Middle frontal gyrus (tissue), 1 donor: ENCODE measurements around the gene CLIC4.
"Not testable (repeated sequence)": the region's sequence is repeated elsewhere in the genome, so short reads cannot be mapped to it uniquely, and the experiment has no call there.

Experiments
- DNase-seq: peaks from one replicate; pipeline ENCODE4 v3.0.0-alpha.2; 2015; ENCODE audit warnings: low spot score; ENCODE audit errors: extremely low spot score

CLIC4 gene

DNA sequence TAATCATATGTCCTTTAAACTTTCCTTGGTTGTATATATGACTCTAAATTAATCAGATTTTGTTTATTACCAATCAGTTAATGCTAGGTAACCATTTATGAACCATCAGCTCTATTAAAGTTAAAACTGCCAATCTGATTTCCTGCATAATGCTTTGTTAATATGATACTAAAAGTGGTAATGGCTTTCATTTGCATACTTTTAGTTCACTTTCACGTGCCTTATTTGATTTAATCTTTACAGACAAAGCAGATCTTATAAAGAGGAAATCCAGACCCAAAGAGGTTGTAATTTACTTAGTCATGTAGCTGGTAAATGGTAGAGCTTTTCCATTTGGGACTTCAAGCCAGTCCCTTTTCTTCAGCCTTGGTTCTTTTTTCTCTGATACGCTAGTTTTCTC is 61.3 kb downstream of the CLIC4 start:
- no peak for DNase-seq

DNA sequence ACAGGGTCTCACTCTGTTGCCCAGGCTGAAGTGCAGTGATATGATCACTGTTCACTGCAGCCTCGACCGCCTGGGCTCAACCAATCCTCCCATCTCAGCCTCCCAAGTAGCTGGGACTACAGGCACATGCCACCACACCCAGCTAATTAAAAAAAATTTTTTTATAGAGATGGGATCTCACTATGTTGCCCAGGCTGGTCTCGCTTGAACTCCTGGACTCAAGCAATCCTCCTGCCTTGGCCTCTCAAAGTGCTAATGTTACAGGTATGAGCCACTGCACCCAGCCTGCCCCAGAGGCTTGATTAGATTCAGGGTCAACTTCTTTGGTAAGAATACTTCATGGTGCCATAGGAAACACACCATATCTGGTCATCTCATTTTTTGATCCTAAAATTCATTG is 66.2 kb downstream of the CLIC4 start:
- not testable (repeated sequence) for DNase-seq

- not testable (repeated sequence) for DNase-seq
Observed at GRCh38 chr1:24820221-24820620, 75.0 kb downstream of the CLIC4 start.

DNA sequence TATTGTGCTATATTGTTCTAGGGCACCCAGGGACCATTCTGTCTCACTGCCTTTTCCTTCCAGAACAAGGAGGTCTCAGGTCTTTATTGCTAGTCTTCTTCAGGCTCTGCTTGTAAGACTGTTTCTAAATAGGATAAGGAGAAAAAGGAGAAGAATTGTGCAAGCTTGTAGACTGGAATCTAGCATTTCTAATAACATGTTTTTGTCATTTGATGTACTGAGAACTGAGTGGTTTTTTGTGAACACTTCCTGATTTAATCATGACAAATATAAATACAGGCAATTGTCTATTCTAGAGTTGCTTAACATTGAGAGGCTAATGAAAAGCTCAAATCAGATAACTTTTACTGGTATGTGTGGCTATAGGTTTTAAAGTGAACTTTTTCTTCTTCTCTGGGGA is 77.6 kb downstream of the CLIC4 start:
- DNase-seq: no peak

DNA sequence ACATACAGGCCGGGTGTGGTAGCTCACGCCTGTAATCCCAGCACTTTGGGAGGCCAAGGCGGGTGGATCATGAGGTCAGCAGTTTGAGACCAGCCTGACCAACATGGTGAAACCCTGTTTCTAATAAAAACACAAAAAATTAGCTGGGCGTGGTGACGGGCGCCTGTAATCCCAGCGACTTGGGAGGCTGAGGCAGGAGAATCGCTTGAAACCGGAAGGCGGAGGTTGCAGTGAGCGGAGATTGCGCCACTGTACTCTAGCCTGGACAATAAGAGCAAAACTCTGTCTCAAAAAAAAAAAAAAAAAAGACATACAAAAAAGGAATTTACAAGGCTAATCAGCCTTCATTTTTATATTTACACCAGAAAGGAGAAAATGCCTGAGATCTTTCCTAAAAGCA is 78.2 kb downstream of the CLIC4 start:
- DNase-seq: not testable (repeated sequence)

DNA sequence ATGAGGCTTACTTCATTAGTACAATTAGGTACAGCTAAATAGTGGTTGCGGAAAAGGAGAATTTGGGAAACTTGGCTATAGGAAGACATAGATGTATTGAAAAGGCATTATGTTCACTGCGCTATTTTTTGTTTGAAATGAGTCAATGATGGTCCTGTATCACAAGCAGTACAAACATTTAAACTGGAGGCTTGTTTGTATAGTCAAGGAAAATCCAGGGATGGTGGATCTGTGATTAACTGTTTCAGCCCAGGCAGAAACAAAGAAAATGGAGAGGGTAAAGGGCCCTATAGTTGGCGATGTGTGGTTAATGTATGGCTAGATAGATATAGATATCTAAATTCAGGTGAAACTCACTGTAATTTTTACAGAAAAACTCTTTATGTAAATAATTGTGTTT is 79.9 kb downstream of the CLIC4 start:
- DNase-seq: no peak

DNA sequence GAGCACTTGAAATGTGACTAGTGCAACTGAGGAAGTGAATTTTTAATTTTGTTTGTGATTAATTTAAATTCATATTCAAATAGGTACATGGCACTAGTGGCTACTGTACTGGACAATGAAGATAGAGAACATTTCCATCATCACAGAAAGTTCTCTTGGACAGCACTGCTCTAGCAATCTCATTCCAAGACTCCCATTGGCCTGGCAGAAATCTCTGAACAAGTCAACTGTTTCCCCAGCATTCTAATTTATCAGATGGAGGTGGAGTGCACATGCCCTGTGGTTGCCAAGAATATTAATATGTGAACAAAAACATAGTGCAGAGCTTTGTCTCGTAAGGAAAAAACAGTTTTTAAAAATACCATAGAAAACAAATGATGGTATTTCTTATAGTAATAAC is 81.3 kb downstream of the CLIC4 start:
- DNase-seq: no peak

- no peak for DNase-seq
Observed at GRCh38 chr1:24827379-24828135, 82.3 kb downstream of the CLIC4 start.

DNA sequence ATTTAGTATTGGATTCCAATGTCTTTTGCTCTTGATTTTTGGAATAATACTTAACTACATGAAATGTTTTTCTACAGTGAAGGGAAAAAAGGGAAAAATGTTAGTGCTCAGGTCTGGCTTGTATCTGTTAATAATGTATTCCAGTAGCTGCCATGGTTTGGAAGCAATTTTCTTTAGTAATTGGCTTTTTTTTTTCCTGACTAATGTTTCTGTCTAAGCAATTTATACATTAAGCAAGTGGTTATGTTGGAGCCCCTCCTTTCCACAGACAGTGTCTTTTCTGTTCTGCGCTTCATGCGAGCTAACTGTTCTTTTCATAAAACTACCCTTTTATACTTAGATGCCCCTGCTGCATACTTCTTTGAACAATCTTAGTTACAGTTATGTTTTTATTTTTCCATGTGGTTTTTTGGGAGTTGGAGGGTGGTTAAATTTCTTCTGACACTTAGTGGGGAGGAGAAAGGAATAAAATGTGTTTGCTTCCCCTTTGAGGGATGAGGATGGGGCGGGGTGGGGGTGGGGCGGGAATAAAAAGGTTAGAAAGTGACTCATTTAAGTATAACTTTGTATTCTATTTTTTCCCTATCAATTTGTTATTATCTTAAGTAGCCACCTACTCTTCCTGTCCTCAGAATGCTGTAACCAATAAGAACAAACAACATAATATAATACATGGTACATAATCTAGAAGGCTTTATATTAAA is 83.1 kb downstream of the CLIC4 start:
- no peak for DNase-seq

GRCh38 chr1:24828887-24829192 is 83.6 kb downstream of the CLIC4 start:
- no peak for DNase-seq

DNA sequence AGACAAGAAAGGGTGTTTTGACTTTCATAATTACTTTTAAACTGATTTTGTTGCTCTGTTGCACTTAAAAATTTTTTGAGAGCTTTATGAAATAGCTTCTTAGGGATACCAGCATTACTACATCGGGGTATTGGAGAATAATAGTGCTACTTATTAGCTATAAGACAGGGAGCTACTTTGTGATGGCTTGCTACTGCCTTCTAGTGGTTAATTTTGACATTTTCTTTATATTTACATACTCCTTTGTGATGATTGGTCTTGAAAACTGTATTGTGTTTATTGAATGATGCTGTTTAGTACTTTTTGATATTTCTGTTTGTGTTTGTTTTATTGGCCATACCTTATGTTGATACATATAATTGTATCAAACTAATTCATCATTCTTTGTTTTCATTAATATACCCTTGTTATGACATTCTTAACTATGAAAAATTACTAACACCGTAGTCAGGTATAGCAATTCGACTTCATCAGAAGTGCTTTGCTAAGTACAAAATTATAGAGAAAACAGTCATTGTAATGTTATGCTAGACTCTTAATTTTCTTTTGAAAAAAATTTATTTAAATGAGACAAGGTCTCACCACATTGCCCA is 85.5 kb downstream of the CLIC4 start:
- peak; percentile 17 for DNase-seq

GRCh38 chr1:24841593-24841992 is 96.3 kb downstream of the CLIC4 start:
- DNase-seq: no peak

DNA sequence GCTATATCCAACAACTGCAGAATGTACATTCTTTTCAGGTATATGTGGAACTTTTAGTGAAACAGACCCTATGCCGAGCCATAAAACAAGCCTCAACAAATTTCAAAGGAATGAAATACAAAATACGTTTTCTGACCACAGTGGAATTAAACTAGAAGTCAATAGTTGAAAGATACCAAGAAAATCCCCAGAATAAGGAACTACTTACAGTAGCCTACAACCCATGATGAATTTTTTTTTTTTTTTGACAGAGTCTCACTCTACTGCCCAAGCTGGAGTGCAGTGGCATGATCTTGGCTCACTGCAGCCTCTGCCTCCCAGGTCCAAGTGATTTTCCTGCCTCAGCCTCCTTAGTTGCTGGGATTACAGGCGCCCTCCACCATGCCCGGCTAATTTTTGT is 101.4 kb downstream of the CLIC4 start:
- DNase-seq: no peak

- peak; percentile 82 for DNase-seq
Observed at GRCh38 chr1:24847995-24848881, 103.0 kb downstream of the CLIC4 start.

DNA sequence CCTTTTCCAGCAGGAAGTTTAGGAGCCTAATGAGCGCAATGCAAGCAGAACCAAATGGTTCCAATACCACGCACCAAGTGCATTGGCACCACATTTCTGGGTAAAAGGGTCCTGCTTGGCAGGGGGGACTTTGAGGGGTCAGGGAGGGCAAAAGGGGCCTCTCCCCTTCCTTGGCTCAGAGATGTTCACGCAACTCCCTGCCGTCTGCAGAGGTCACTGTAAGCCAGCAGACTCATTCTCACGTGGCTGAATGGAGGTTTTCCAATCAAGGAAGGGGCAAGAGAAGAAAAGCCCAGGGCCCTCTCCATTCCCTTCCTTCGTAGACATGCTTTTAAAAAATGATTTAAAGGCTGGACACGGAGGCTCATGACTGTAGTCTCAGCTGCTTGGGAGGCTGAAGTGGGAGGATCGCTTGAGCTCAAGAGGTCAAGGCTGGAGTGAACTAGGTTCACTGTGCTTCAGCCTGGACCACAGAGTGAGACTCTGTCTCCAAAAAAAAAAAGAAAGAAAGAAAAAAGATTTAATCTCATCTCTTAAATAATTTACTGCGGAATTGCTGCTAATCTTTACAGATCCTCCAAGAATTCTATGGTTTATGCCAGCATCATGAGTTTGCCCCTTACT is 104.5 kb downstream of the CLIC4 start:
- DNase-seq: no peak

GRCh38 chr1:24850328-24850920 is 105.2 kb downstream of the CLIC4 start:
- DNase-seq: no peak

GRCh38 chr1:24853649-24854048 is 108.4 kb downstream of the CLIC4 start:
- DNase-seq: no peak

GRCh38 chr1:24855474-24855873 is 110.2 kb downstream of the CLIC4 start:
- DNase-seq: no peak

DNA sequence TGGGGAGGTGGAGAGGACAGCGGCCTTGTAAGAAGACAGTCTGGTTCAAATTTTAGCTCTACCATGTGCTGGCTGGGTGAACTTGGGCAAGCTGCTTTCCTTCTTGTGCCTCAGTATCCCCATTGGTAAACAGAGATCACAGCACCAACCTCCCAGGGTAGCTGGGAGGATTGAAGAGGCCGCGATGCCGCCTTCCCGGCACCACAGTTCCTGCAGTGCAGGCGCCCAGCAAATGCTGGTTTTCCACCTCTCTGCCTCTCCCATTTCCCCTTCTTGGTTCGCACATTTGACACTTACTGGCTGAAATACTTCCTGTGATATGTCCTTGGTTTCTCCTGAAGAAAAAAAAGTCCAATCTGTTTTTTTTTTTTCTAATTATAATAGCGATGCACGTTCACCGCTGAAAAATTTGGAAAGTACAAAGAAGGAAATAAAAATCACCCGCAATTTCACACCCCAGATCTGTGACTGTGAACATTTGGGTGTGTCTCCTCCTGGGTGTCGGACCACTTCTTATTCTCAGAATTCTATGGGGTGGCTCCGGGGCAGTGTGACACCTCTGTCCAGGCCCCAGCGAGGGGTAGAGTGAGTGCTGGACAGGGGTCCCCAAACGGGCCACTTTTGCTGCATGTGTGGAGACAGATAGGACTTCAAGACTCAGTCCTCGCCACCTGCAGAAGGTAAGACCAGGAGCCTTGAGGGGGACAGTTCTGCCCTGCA is 111.7 kb downstream of the CLIC4 start:
- DNase-seq: no peak

GRCh38 chr1:24857507-24858133 is 112.4 kb downstream of the CLIC4 start:
- DNase-seq: no peak
